H1 (cell line): ENCODE measurements around the gene BBS9. TPM values are rescaled to one million over a fixed set of nuclear protein-coding genes. Genes with fewer than 3 reads are reported as not detected.

Source experiments
- CTCF ChIA-PET: fragments of 300-600 bp; sonication (Branson Sonifier 250); formaldehyde crosslinking; loops from one replicate; lab custom pipeline; 2021; ENCODE audit not compliant: partially characterized antibody; lab: Charles Lee
- POLR2A ChIA-PET: fragments of 300-600 bp; sonication (Branson Sonifier 250); formaldehyde crosslinking; loops from one replicate; lab custom pipeline; 2021; ENCODE audit warnings: inconsistent platforms; ENCODE audit not compliant: partially characterized antibody; lab: Charles Lee
- DNase-seq, 2 experiments: peaks; one replicate each; pipeline versions ENCODE4 v3.0.0 to v3.0.0-alpha.2; 2010 to 2022; ENCODE audit warnings: low spot score in 2 of 2, low read depth in 1 of 2, mixed read lengths in 1 of 2
- FAIRE-seq: peaks from 2 replicates; lab custom pipeline; 2011; peaks lifted over from hg19 to GRCh38; lab: Jason Lieb, UNC
- H2AFZ ChIP-seq: 2 replicates; pipeline ENCODE4 v1.8.1; 2012; ENCODE audit warnings: low read length, inconsistent platforms
- H2AK5ac ChIP-seq: 2 replicates; pipeline ENCODE4 v1.6.1; 2013; ENCODE audit warnings: low read depth, low read length
- H2BK120ac ChIP-seq: replicated peaks from 2 replicates; pipeline ENCODE3; 2013; ENCODE audit warnings: low read depth, low read length, inconsistent platforms
- H2BK12ac ChIP-seq: 2 replicates; pipeline ENCODE4 v1.6.1; 2013; ENCODE audit warnings: low read depth, low read length
- H2BK15ac ChIP-seq: 2 replicates; pipeline ENCODE4 v1.6.1; 2013; ENCODE audit warnings: low read length
- H2BK20ac ChIP-seq: 2 replicates; pipeline ENCODE4 v1.6.1; 2013; ENCODE audit warnings: low read length
- H2BK5ac ChIP-seq: 2 replicates; pipeline ENCODE4 v1.6.1; 2013; ENCODE audit warnings: low read depth, low read length
- H3K14ac ChIP-seq: 2 replicates; pipeline ENCODE4 v1.6.1; 2013; ENCODE audit warnings: inconsistent platforms; ENCODE audit not compliant: insufficient read length
- H3K18ac ChIP-seq: 2 replicates; pipeline ENCODE4 v1.6.1; 2013; ENCODE audit warnings: low read length; ENCODE audit errors: extremely low read depth
- H3K23ac ChIP-seq: 2 replicates; pipeline ENCODE4 v1.6.1; 2013; ENCODE audit warnings: inconsistent platforms; ENCODE audit not compliant: insufficient read length
- H3K23me2 ChIP-seq: 2 replicates; pipeline ENCODE4 v1.6.1; 2013; ENCODE audit warnings: low read depth, low read length
- H3K27ac ChIP-seq: 2 replicates; pipeline ENCODE4 v1.6.1; 2011; ENCODE audit warnings: low read depth, low read length, inconsistent platforms
- H3K27me3 ChIP-seq, 4 experiments: replicated peaks in 1 of 4; 1 replicate in 1 of 4; 2 replicates in 3 of 4; pipeline versions ENCODE4 v1.6.1 to v1.8.1; 2011 to 2013; ENCODE audit warnings: low read length in 3 of 4, mild to moderate bottlenecking in 3 of 4, inconsistent platforms in 2 of 4, mixed read lengths in 2 of 4, moderate library complexity in 1 of 4; ENCODE audit not compliant: control insufficient read depth in 3 of 4, insufficient read depth in 3 of 4; ENCODE audit errors: extremely low read depth in 1 of 4
- H3K36me3 ChIP-seq, 4 experiments: 2 replicates each; pipeline versions ENCODE4 v1.6.1 to v1.8.1; 2011 to 2013; ENCODE audit warnings: mild to moderate bottlenecking in 4 of 4, low read length in 3 of 4, moderate library complexity in 2 of 4, control low read depth in 1 of 4, inconsistent platforms in 1 of 4; ENCODE audit not compliant: insufficient read depth in 4 of 4, control insufficient read depth in 2 of 4
- H3K4ac ChIP-seq: replicated peaks from 2 replicates; pipeline ENCODE3; 2013; ENCODE audit warnings: low read length, low read depth, mixed read lengths, inconsistent platforms; ENCODE audit not compliant: insufficient read length
- H3K4me1 ChIP-seq, 4 experiments: replicated peaks in 1 of 4; 1 replicate in 1 of 4; 2 replicates in 3 of 4; pipeline versions ENCODE4 v1.6.1 to v1.8.1; 2011 to 2013; ENCODE audit warnings: low read length in 3 of 4, inconsistent platforms in 2 of 4, mixed read lengths in 1 of 4; ENCODE audit not compliant: insufficient read depth in 4 of 4, control insufficient read depth in 3 of 4
- H3K4me2 ChIP-seq, 2 experiments: 2 replicates each; pipeline versions ENCODE4 v1.6.1 to v1.8.1; 2011 to 2013; ENCODE audit warnings: low read depth in 2 of 2, low read length in 2 of 2, control low read depth in 1 of 2, inconsistent platforms in 1 of 2, mild to moderate bottlenecking in 1 of 2; ENCODE audit not compliant: insufficient read depth in 1 of 2
- H3K4me3 ChIP-seq, 4 experiments: fragments of 200-600, 300-600 bp in 1 of 4; sonication (generic), shearing (Covaris generic), sonication (Bioruptor Twin) in 1 of 4; 2 replicates each; pipeline versions ENCODE4 v1.5.1 to v1.8.1; 2011 to 2016; ENCODE audit warnings: low read length in 4 of 4, low read depth in 3 of 4, control low read depth in 2 of 4, inconsistent platforms in 2 of 4, mild to moderate bottlenecking in 2 of 4, mixed read lengths in 1 of 4, moderate library complexity in 1 of 4; ENCODE audit not compliant: insufficient read depth in 2 of 4; ENCODE audit errors: extremely low read depth in 1 of 4
- H3K56ac ChIP-seq: replicated peaks from 2 replicates; pipeline ENCODE3; 2013; ENCODE audit warnings: low read depth, mild to moderate bottlenecking, mixed read lengths, low read length, inconsistent platforms; ENCODE audit not compliant: insufficient read length
- H3K79me1 ChIP-seq: 2 replicates; pipeline ENCODE4 v1.6.1; 2013; ENCODE audit warnings: low read depth, low read length, control low read depth
- H3K79me2 ChIP-seq, 2 experiments: 2 replicates each; pipeline versions ENCODE4 v1.6.1 to v1.8.1; 2012 to 2013; ENCODE audit warnings: low read length in 2 of 2, mild to moderate bottlenecking in 2 of 2, inconsistent platforms in 1 of 2; ENCODE audit not compliant: insufficient read depth in 2 of 2, control insufficient read depth in 1 of 2
- H3K9ac ChIP-seq, 4 experiments: replicated peaks in 1 of 4; 1 replicate in 1 of 4; 2 replicates in 3 of 4; pipeline versions ENCODE4 v1.6.1 to v1.8.1; 2011 to 2013; ENCODE audit warnings: low read depth in 3 of 4, low read length in 3 of 4, control low read depth in 2 of 4, mild to moderate bottlenecking in 2 of 4, moderate library complexity in 2 of 4, inconsistent platforms in 1 of 4; ENCODE audit errors: extremely low read depth in 1 of 4
- H3K9me3 ChIP-seq, 2 experiments: 2 replicates each; pipeline versions ENCODE4 v1.6.1 to v1.8.1; 2012 to 2013; ENCODE audit warnings: mild to moderate bottlenecking in 2 of 2, moderate library complexity in 2 of 2, control low read depth in 1 of 2, inconsistent platforms in 1 of 2, low read depth in 1 of 2, low read length in 1 of 2, mixed read lengths in 1 of 2; ENCODE audit not compliant: insufficient read depth in 2 of 2
- H4K20me1 ChIP-seq, 2 experiments: replicated peaks in 1 of 2; 2 replicates each; pipeline versions ENCODE3 to v1.8.1; 2011 to 2013; ENCODE audit warnings: inconsistent platforms in 2 of 2, low read length in 2 of 2, mild to moderate bottlenecking in 1 of 2; ENCODE audit not compliant: insufficient read depth in 2 of 2, control insufficient read depth in 1 of 2
- H4K5ac ChIP-seq: 2 replicates; pipeline ENCODE4 v1.6.1; 2013; ENCODE audit warnings: low read length, low read depth, mixed read lengths, inconsistent platforms; ENCODE audit not compliant: insufficient read length
- H4K8ac ChIP-seq: 2 replicates; pipeline ENCODE4 v1.8.0; 2013; ENCODE audit warnings: mild to moderate bottlenecking, moderate library complexity, low read length, inconsistent platforms; ENCODE audit not compliant: insufficient read depth; ENCODE audit errors: extremely low read depth
- H4K91ac ChIP-seq: replicated peaks from 2 replicates; pipeline ENCODE3; 2013; ENCODE audit warnings: low read length, mixed read lengths, inconsistent platforms; ENCODE audit not compliant: insufficient read length
- CBX8 ChIP-seq: fragments of 300-800, 300-1000 bp; sonication (generic); IDR thresholded peaks from 2 replicates; pipeline ENCODE4 v1.7.1; 2016; ENCODE audit warnings: low read depth, low read length, borderline replicate concordance
- CEBPB ChIP-seq: IDR thresholded peaks from 2 replicates; pipeline ENCODE4 v1.6.1; 2012; ENCODE audit warnings: low read depth, low read length
- HDAC6 ChIP-seq: IDR thresholded peaks from one replicate; pipeline ENCODE4 v1.7.1; 2012; ENCODE audit warnings: low read depth, mild to moderate bottlenecking, inconsistent platforms, low read length, moderate library complexity
- KDM5A ChIP-seq: fragments of 200-600 bp; IDR thresholded peaks from 2 replicates; pipeline ENCODE4 v1.7.1; 2012; ENCODE audit warnings: mild to moderate bottlenecking, low read length, inconsistent platforms, mixed read lengths
- POU5F1 ChIP-seq: IDR thresholded peaks from 2 replicates; pipeline ENCODE4 v1.6.1; 2011; ENCODE audit warnings: low read depth, mild to moderate bottlenecking, low read length, moderate library complexity
- RAD21 ChIP-seq, 2 experiments: IDR thresholded peaks in 1 of 2; conservative IDR thresholded peaks in 1 of 2; 2 replicates each; pipeline ENCODE4 v1.6.1; 2011; ENCODE audit warnings: low read depth in 2 of 2, low read length in 2 of 2, improper control_type of control experiment in 1 of 2, inconsistent platforms in 1 of 2, mild to moderate bottlenecking in 1 of 2, moderate library complexity in 1 of 2
- RNF2 ChIP-seq: fragments of 200-900, 300-1000 bp; sonication (generic); IDR thresholded peaks from 2 replicates; pipeline ENCODE4 v1.7.1; 2016; ENCODE audit warnings: borderline replicate concordance, low read depth, mild to moderate bottlenecking, antibody characterized with exemption, low read length; ENCODE audit not compliant: poor library complexity, severe bottlenecking; ENCODE audit errors: missing control alignments
- RXRA ChIP-seq: IDR thresholded peaks from 2 replicates; pipeline ENCODE4 v1.6.1; 2011; ENCODE audit warnings: low read depth, mild to moderate bottlenecking, low read length, moderate library complexity; ENCODE audit not compliant: insufficient read depth
- SP2 ChIP-seq: IDR thresholded peaks from 2 replicates; pipeline ENCODE4 v1.6.1; 2012; ENCODE audit warnings: mild to moderate bottlenecking, low read length, inconsistent platforms
- SRF ChIP-seq: IDR thresholded peaks from 2 replicates; pipeline ENCODE4 v1.6.1; 2011; ENCODE audit warnings: mild to moderate bottlenecking, low read depth, low read length, moderate library complexity
- SUZ12 ChIP-seq: fragments of 200-600 bp; sonication (generic); IDR thresholded peaks from 2 replicates; pipeline ENCODE4 v1.6.1; 2012; ENCODE audit warnings: mild to moderate bottlenecking, inconsistent platforms, low read length, moderate library complexity, mixed read lengths
- TBP ChIP-seq: IDR thresholded peaks from 2 replicates; pipeline ENCODE4 v1.6.1; 2011; ENCODE audit warnings: low read depth, low read length, improper control_type of control experiment
- YY1 ChIP-seq: IDR thresholded peaks from 2 replicates; pipeline ENCODE4 v1.6.1; 2011; ENCODE audit warnings: low read depth, mild to moderate bottlenecking, low read length
- WGBS, 2 experiments: shearing (Covaris generic) in 1 of 2; methylation state at CpG; one replicate each; pipeline versions ENCODE4 v1.1.6 to v1.1.7; 2013 to 2015; ENCODE audit warnings: low lambda C conversion rate in 2 of 2, mixed read lengths in 2 of 2, inconsistent platforms in 1 of 2, low coverage in 1 of 2, missing lambda C conversion rate in 1 of 2; ENCODE audit not compliant: insufficient replicate concordance in 2 of 2, insufficient coverage in 1 of 2, insufficient read length in 1 of 2; ENCODE audit errors: extremely low coverage in 1 of 2, missing lambda C conversion rate in 1 of 2; 5-methylcytosine and 5-hydroxymethylcytosine counted together
- polyA plus RNA-seq, 7 experiments: library from polyadenylated mRNA; depleted of rRNA in 3 of 7; stranded (reverse) in 5 of 7; unstranded in 2 of 7; fragments of >200 nt in 5 of 7; fragments of 200-250 nt in 2 of 7; gene quantifications; 1 replicate in 5 of 7; 2 replicates in 1 of 7; 4 replicates in 1 of 7; pipeline versions ENCODE4 v1.2.1 to v1.2.3, GENCODE V29; 2011 to 2013; ENCODE audit warnings: missing spikeins in 2 of 7, mixed read lengths in 2 of 7
- total RNA-seq: library from RNA; stranded (reverse); fragmentation: NEBNext Ultra II Directional; extraction: Animal tissue kit (Norgen Biotek cat#: 25700); gene quantifications from 2 replicates; pipeline ENCODE4 v1.2.1, GENCODE V29; 2021
- TF ChIP-seq, protein P1 (sequence below): IDR thresholded peaks from 2 replicates; pipeline ENCODE4 v1.6.1; 2011; ENCODE audit warnings: low read depth, mild to moderate bottlenecking, low read length; ENCODE audit not compliant: insufficient read depth

BBS9 gene
- total and polyA plus RNA-seq, 2 of the 8 experiments (the other 6 are each of a cell fraction or from before 2014, with no cell fraction given), result 22.3 to 37.0 TPM

DNA sequence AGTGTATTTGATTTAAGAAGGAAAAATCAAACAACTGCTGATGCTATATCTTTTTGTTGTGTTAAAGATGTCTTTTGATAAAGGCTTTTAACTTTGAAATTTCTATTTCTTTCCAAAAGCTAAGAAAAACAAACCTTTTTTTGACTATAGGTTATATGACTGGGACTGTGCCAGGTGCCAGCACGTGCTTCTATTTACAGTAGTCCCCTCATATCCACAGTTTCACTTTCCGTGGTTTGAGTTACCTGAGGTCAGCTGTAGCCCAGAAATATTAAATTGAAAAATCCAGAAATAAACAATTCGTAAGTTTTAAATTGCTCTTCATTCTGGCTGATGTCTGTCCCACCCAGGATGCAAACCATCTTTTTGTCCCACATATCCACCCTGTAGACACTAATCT is 104.3 kb downstream of the BBS9 start:
- 84% methylated on average over 3 of the region's 3 CpGs; no CpG with 5 or more reads in 1 of the 2 experiments for WGBS, 2 experiments
- H4K91ac ChIP-seq, result no peak overlapping the region
- H3K4me3 ChIP-seq, result no peak overlapping the region
- H3K23ac ChIP-seq, result no peak overlapping the region
- no peaks in the 10 kb centered on the region for H3K9me3 ChIP-seq
- no peak overlapping the region for H3K4me2 ChIP-seq
- H2BK5ac ChIP-seq, result no peak overlapping the region
- H2BK12ac ChIP-seq, result no peak overlapping the region
- H4K5ac ChIP-seq, result no peak overlapping the region
- H3K18ac ChIP-seq, result no peak overlapping the region
- no peak overlapping the region for H4K8ac ChIP-seq
- no peak for FAIRE-seq
- ChIA-PET POLR2A (no interaction called here), CTCF (interaction anchor here (1.0 kb wide), 1 partner anchor 189 kb away, joined by 4 read pairs; no protein-coding TSS in a partner anchor)
- no peak overlapping the region for H2AFZ ChIP-seq
- H3K27me3 ChIP-seq, result no peaks in the 10 kb centered on the region
- no peak overlapping the region for H3K27ac ChIP-seq
- H2BK15ac ChIP-seq, result no peak overlapping the region
- H2BK120ac ChIP-seq, result no peak overlapping the region
- H3K36me3 ChIP-seq, result no peaks in the 10 kb centered on the region; a peak in 1 of 8 replicates
- H3K56ac ChIP-seq, result no peak overlapping the region
- no peak overlapping the region for H2AK5ac ChIP-seq
- H3K79me1 ChIP-seq, result no peaks in the 10 kb centered on the region
- no peaks in the 10 kb centered on the region for H4K20me1 ChIP-seq
- no peaks in the 10 kb centered on the region for H3K79me2 ChIP-seq
- no peak overlapping the region for H3K14ac ChIP-seq
- no peaks in the 10 kb centered on the region for H3K4me1 ChIP-seq
- no peak overlapping the region for H2BK20ac ChIP-seq
- H3K23me2 ChIP-seq, result no peaks in the 10 kb centered on the region
- no peak for DNase-seq
- no peak overlapping the region for H3K9ac ChIP-seq
- H3K4ac ChIP-seq, result no peak overlapping the region
- no peak for TF ChIP-seq YY1
- TF ChIP-seq SP2, result no peak
- no peak for TF ChIP-seq CBX8
- TF ChIP-seq RNF2, result no peak
- TF ChIP-seq RXRA, result no peak
- TF ChIP-seq POU5F1, result no peak
- TF ChIP-seq SUZ12, result no peak
- no peak for TF ChIP-seq KDM5A
- no peak for TF ChIP-seq HDAC6
- TF ChIP-seq RAD21 (IDR thresholded peaks at IDR 0.05 in 1 of 2, conservative IDR thresholded peaks at IDR 0.05 in 1 of 2; ENCODE audit: low read depth in 2 of 2, low read length in 2 of 2), result no peak
- TF ChIP-seq, protein P1, sequence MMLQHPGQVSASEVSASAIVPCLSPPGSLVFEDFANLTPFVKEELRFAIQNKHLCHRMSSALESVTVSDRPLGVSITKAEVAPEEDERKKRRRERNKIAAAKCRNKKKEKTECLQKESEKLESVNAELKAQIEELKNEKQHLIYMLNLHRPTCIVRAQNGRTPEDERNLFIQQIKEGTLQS, result no peak
- TF ChIP-seq SRF, result no peak
- no peak for TF ChIP-seq TBP
- no peak for TF ChIP-seq CEBPB
